ENCODE results near the gene HBEGF.
A peak's percentile ranks its signal among the peaks of the same experiment; 100 is the strongest.

HBEGF gene

DNA sequence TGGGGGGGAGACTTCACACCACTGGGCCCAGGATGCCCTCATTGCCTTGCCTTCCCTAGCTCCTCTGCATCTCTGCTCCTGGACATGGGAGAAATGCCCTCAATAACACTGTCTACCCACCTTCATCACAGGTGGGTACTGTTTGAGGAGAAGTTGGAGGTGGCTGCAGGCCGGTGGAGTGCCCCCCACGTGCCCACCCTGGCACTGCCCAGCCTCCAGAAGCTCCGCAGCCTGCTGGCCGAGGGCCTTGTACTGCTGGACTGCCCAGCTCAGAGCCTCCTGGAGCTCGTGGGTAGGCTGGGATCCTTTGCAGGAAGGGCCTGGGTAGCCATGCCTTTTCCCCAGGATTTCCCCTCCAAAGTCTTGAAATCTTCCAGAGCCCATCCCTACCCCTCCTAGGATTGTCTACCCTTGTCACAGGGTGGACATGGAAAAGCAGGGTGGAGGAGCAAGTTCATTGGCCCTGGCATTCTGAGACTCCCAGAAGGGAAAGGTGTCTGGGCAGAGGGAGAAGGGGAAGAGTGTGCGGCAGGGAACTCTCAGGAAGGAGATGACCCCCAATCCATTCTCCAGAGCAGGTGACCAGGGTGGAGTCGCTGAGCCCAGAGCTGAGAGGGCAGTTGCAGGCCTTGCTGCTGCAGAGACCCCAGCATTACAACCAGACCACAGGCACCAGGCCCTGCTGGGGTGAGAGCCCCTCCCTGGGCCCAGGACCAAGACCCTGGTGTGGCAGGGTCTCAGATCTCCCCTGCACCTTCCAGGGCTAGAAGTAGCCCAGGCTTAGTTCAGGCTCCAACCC, 14.5 kb upstream of the HBEGF start:
- TF ChIP-seq CTCF (IDR thresholded peaks at IDR 0.05; ENCODE audit: low read depth, low read length), result no peak
- Histone ChIP-seq H3K27ac (no peak overlapping the region), H3K4me3 (ENCODE audit: low read depth, low read length) (no peak overlapping the region), H3K9me3 (ENCODE audit: severe bottlenecking) (no peaks in the 10 kb centered on the region), H3K36me3 (no peaks in the 10 kb centered on the region), H3K27me3 (ENCODE audit: insufficient read depth, low read depth, severe bottlenecking) (no peaks in the 10 kb centered on the region)
- no peak for DNase-seq

DNA sequence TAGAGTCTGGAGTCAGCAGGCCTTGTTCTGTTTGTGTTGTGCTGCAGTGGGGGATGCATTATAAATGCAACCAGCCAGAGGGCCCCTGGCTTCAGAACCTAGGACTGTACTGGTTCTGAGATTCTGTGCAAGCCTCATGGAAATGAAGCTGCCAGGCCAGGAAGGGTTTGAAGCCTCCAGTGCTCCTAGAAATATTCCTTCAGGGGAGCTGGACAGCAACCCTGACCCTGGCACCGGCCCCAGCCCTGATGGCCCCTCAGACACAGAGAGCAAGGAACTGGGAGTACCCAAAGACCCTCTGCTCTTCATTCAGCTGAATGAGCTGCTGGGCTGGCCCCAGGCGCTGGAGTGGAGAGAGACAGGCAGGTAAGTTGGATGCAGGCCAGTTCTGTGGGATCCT, 13.7 kb upstream of the HBEGF start, which contains the start of gene SLC4A9:
TSS of gene SLC4A9 (plus strand) at position 94 of the 400 bp plus-strand sequence. CDS start at position 137, 43 bp downstream.
- no peak for TF ChIP-seq CTCF (IDR thresholded peaks at IDR 0.05; ENCODE audit: low read depth, low read length)
- Histone ChIP-seq H3K27me3 (ENCODE audit: insufficient read depth, low read depth, severe bottlenecking) (no peaks in the 10 kb centered on the region), H3K4me3 (ENCODE audit: low read depth, low read length) (no peak within 1 kb of the TSS), H3K9me3 (ENCODE audit: severe bottlenecking) (no peaks in the 10 kb centered on the region), H3K27ac (no peak within 1 kb of the TSS), H3K36me3 (no peaks in the 10 kb centered on the region)
- DNase-seq, result no peak

- Histone ChIP-seq H3K9me3 (ENCODE audit: severe bottlenecking) (no peaks in the 10 kb centered on the region), H3K36me3 (no peaks in the 10 kb centered on the region), H3K4me3 (ENCODE audit: low read depth, low read length) (no peak overlapping the region), H3K27ac (no peak overlapping the region), H3K27me3 (ENCODE audit: insufficient read depth, low read depth, severe bottlenecking) (no peaks in the 10 kb centered on the region)
- DNase-seq, result peak; percentile 48
- TF ChIP-seq CTCF (IDR thresholded peaks at IDR 0.05; ENCODE audit: low read depth, low read length), result peak; percentile 56
Observed at GRCh38 chr5:140358738-140359310, 12.4 kb upstream of the HBEGF start.

- peak; percentile 84 for DNase-seq
- H3K9me3 ChIP-seq (ENCODE audit: severe bottlenecking), result no peaks in the 10 kb centered on the region
- H3K36me3 ChIP-seq, result no peaks in the 10 kb centered on the region
- H3K27me3 ChIP-seq (ENCODE audit: insufficient read depth, low read depth, severe bottlenecking), result no peaks in the 10 kb centered on the region
- no peak overlapping the region for H3K4me3 ChIP-seq (ENCODE audit: low read depth, low read length)
- TF ChIP-seq CTCF (IDR thresholded peaks at IDR 0.05; ENCODE audit: low read depth, low read length), result peak; percentile 88
- no peak overlapping the region for H3K27ac ChIP-seq
Observed at GRCh38 chr5:140357726-140358093, 11.3 kb upstream of the HBEGF start.

DNA sequence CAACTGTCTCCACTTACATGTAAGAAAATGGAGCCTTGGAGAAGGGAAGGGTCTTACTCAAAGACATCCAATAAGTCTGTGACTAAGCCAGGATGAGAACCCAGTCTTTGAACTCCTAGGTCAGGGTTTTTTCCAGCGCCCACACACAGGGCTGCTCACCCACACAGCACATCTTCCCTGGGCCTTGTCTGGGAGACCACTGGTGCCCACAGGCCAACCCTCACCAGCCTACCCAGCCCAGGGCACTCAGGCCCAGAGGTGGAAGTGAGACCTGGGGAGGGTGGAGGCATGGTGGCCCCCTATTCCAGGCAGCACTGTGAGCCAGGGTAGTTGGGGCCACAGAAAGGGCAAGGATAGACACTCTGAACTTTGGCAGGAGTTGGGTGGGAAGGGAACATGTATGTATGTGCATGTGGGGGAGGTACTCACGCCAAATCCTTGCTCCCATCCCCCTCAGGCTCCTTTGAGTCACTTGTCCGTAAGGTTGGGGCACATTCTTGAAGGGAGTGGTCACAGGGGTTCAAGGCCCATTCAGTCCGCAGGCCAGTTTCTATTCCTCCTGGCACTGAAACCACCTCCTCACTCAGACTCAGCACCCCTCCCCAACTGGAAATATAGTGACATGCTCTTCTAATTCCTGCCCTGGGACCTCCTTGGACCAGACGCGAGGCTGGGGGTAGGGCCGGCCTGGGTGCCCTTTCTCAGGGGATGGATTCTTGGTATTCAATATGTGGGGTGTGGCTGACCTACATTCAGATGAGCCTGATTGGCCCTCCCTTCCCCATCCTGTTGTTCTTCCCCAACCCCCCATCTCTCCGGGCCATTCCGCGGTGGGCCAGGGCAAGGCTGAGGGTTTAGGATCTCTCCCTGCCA, 10.7 kb upstream of the HBEGF start:
- TF ChIP-seq CTCF (IDR thresholded peaks at IDR 0.05; ENCODE audit: low read depth, low read length), result no peak
- no peaks in the 10 kb centered on the region for H3K27me3 ChIP-seq (ENCODE audit: insufficient read depth, low read depth, severe bottlenecking)
- H3K4me3 ChIP-seq (ENCODE audit: low read depth, low read length), result no peak overlapping the region
- no peaks in the 10 kb centered on the region for H3K36me3 ChIP-seq
- H3K9me3 ChIP-seq (ENCODE audit: severe bottlenecking), result no peaks in the 10 kb centered on the region
- H3K27ac ChIP-seq, result no peak overlapping the region
- DNase-seq, result no peak

All from WERI-Rb-1 (cell line).